T-cell (primary cell): ENCODE measurements around the gene TNFAIP3. TPM values are rescaled to one million over a fixed set of nuclear protein-coding genes. Genes with fewer than 3 reads are reported as not detected.

Experiments
- ATAC-seq, 4 experiments: fragments of 200-7000 bp in 3 of 4; fragments of 150-1000 bp in 1 of 4; cut with Tn5 transposase; replicated peaks in 1 of 4; 1 replicate in 3 of 4; 2 replicates in 1 of 4; pipeline ENCODE4 v1.10.0; 2021; ENCODE audit warnings: moderate library complexity in 3 of 4, mild to moderate bottlenecking in 2 of 4, moderate number of reproducible peaks in 1 of 4
- CTCF ChIA-PET, 2 donors: fragments of 300-600 bp; sonication (Branson Sonifier 250); formaldehyde crosslinking; loops; one replicate each; lab custom pipeline; 2022; ENCODE audit warnings: antibody characterized with exemption in 2 of 2; lab: Charles Lee
- POLR2A ChIA-PET, 2 donors: fragments of 300-600 bp; sonication (Branson Sonifier 250); formaldehyde crosslinking; loops; one replicate each; lab custom pipeline; 2022; ENCODE audit warnings: antibody characterized with exemption in 2 of 2; lab: Charles Lee
- DNase-seq, 35 experiments: peaks; one replicate each; pipeline versions ENCODE4 v3.0.0 to v3.0.0-alpha.2; 2013 to 2023
- H3K27ac ChIP-seq: one replicate; pipeline ENCODE4 v1.5.1; 2013; ENCODE audit warnings: low read length
- H3K27me3 ChIP-seq, 2 experiments: replicated peaks in 1 of 2; 1 replicate in 1 of 2; 2 replicates in 1 of 2; pipeline versions ENCODE4 v1.6.1 to v1.7.0; 2013; ENCODE audit warnings: low read length in 1 of 2, mixed read lengths in 1 of 2; ENCODE audit not compliant: control insufficient read depth in 2 of 2, insufficient read depth in 2 of 2; ENCODE audit errors: extremely low read depth in 1 of 2
- H3K36me3 ChIP-seq, 2 donors: 1 replicate in 1 of 2; 2 replicates in 1 of 2; pipeline versions ENCODE4 v1.6.1 to v1.7.0; 2013; ENCODE audit warnings: low read length in 1 of 2; ENCODE audit not compliant: control insufficient read depth in 2 of 2, insufficient read depth in 1 of 2; ENCODE audit errors: extremely low read depth in 1 of 2
- H3K4me1 ChIP-seq, 2 experiments: 1 replicate in 1 of 2; 2 replicates in 1 of 2; pipeline versions ENCODE4 v1.6.1 to v1.7.0; 2013; ENCODE audit warnings: low read length in 2 of 2, mixed read lengths in 1 of 2; ENCODE audit not compliant: insufficient read depth in 2 of 2, control insufficient read depth in 1 of 2; ENCODE audit errors: extremely low read depth in 1 of 2
- H3K4me3 ChIP-seq, 2 donors: 1 replicate in 1 of 2; 2 replicates in 1 of 2; pipeline versions ENCODE4 v1.5.1 to v1.7.0; 2013; ENCODE audit warnings: mild to moderate bottlenecking in 2 of 2, low read length in 1 of 2, moderate library complexity in 1 of 2; ENCODE audit not compliant: control insufficient read depth in 1 of 2; ENCODE audit errors: extremely low read depth in 1 of 2
- H3K9me3 ChIP-seq: 2 replicates; pipeline ENCODE4 v1.7.0; 2013
- H3K27ac Mint-ChIP-seq, 2 donors: one replicate each; pipeline ENCODE4 v1.8.0; 2020 to 2021; ENCODE audit warnings: mild to moderate bottlenecking in 2 of 2, mixed read lengths in 2 of 2
- H3K27me3 Mint-ChIP-seq, 2 donors: one replicate each; pipeline ENCODE4 v1.8.0; 2021 to 2022; ENCODE audit warnings: mixed read lengths in 2 of 2
- H3K36me3 Mint-ChIP-seq: one replicate; pipeline ENCODE4 v1.8.0; 2021; ENCODE audit warnings: mixed read lengths
- H3K4me1 Mint-ChIP-seq, 3 donors: one replicate each; pipeline ENCODE4 v1.8.0; 2020 to 2022; ENCODE audit warnings: mixed read lengths in 3 of 3, mild to moderate bottlenecking in 1 of 3
- H3K4me3 Mint-ChIP-seq, 3 donors: one replicate each; pipeline ENCODE4 v1.8.0; 2020 to 2022; ENCODE audit warnings: mild to moderate bottlenecking in 3 of 3, mixed read lengths in 3 of 3, moderate library complexity in 3 of 3
- H3K9me3 Mint-ChIP-seq, 3 donors: one replicate each; pipeline ENCODE4 v1.8.0; 2020 to 2022; ENCODE audit warnings: mixed read lengths in 3 of 3
- WGBS: methylation state at CpG from one replicate; pipeline ENCODE4 v1.1.5; 2013; ENCODE audit warnings: missing lambda C conversion rate; ENCODE audit not compliant: insufficient coverage; 5-methylcytosine and 5-hydroxymethylcytosine counted together
- total RNA-seq, 35 experiments: library from RNA in 6 of 35; stranded (reverse) in 6 of 35; fragments of 120-200 nt in 1 of 35; gene quantifications; one replicate each; pipeline versions ENCODE4 v1.2.1 to v1.2.4 and lab custom pipeline; 2013 to 2026

TNFAIP3 gene
- total RNA-seq (1,000 to 10,000 TPM in 2 of 5 donors, 100 to 1,000 TPM in 3; 109 to 2,994 (median 145) TPM), total RNA-seq (lab: John Stamatoyannopoulos, UW) (164 to 7,850 (median 803) reads per million in 29 experiments)
- 143 TPM for total RNA-seq (2013)

DNA sequence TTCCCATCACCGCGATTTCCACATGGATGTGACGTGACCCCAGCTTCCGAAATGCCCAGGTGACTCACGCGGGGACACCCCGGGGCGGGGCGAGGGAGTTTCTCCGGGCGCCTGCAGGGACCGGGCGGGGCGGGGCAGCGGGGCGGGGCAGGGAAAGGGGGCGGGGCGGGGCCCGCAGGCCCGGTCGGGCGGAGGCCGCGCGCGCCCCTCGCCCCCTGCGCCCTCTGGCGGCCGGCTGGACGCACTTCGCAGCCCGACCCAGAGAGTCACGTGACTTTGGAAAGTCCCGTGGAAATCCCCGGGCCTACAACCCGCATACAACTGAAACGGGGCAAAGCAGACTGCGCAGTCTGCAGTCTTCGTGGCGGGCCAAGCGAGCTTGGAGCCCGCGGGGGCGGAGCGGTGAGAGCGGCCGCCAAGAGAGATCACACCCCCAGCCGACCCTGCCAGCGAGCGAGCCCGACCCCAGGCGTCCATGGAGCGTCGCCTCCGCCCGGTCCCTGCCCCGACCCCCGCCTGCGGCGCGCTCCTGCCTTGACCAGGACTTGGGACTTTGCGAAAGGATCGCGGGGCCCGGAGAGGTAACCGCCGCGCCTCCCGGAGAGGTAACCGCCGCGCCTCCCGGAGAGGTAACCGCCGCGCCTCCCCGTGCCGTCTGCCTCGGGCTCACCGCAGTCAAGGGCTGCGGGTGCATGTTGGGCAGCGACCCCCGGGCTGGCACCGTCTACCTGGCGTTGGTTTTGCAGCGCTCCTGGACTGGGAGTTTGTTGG, at the start of gene TNFAIP3:
Gene TNFAIP3 (plus strand): TSS at position 346 of the 771 bp plus-strand sequence. CDS start 3,969 bp downstream, outside the sequence.
- CTCF ChIA-PET = interaction anchor here (0.5 to 7.9 kb wide), 27 partner anchors 10 to 159 kb away, joined by 3 to 52 read pairs (median 5); no protein-coding TSS in a partner anchor
- no peaks in the 10 kb centered on the region for H3K9me3 ChIP-seq
- H3K27ac ChIP-seq = peak within 1 kb of the TSS; percentile 99
- peaks cover 30 to 37% of the 10 kb centered on the region in 2 experiments for H3K4me1 ChIP-seq
- Mint-ChIP-seq H3K4me3 (peak within 1 kb of the TSS; percentile 92 to 98 (median 96)), H3K9me3 (no peaks in the 10 kb centered on the region), H3K27me3 (no peaks in the 10 kb centered on the region), H3K4me1 (peaks cover 61 to 69% (median 64%) of the 10 kb centered on the region in 3 donors), H3K27ac (peak within 1 kb of the TSS; percentile 95 to 98), H3K36me3 (peaks cover 49% of the 10 kb centered on the region)
- POLR2A ChIA-PET = interaction anchor here (0.5 to 9.2 kb wide), 30 partner anchors 10 to 650 kb away, joined by 3 to 204 read pairs (median 5); no protein-coding TSS in a partner anchor
- H3K4me3 ChIP-seq = peak within 1 kb of the TSS; percentile 90 to 100
- WGBS = 0% methylated on average over 82 of the region's 87 CpGs
- H3K36me3 ChIP-seq = peaks cover 0 to 8% of the 10 kb centered on the region in 2 donors
- no peaks in the 10 kb centered on the region for H3K27me3 ChIP-seq
- peak; percentile 88 to 99 (median 93) for DNase-seq
- peak; percentile 78 to 86 (median 82) for ATAC-seq

DNA sequence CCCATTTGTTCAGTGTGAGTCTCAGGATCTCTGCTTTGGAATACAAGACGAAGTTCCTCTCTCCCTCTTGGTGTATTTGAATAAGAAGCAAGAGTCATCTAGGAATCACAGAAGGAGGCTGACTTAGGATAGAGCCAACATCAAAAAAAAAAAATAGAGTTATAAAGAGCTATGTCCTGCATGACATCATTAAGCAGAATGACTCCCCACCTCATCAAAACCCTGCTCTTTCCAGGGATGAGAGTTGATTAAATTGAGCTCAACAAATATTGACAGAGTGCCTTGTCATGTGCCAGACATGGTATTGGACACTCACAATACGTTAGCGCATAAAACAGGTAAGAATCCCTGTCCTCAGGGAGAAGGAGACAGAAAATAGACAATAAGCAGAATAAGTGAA, 48.6 kb upstream of the TNFAIP3 start:
- ATAC-seq = no peak
- no peaks in the 10 kb centered on the region for H3K36me3 Mint-ChIP-seq

DNA sequence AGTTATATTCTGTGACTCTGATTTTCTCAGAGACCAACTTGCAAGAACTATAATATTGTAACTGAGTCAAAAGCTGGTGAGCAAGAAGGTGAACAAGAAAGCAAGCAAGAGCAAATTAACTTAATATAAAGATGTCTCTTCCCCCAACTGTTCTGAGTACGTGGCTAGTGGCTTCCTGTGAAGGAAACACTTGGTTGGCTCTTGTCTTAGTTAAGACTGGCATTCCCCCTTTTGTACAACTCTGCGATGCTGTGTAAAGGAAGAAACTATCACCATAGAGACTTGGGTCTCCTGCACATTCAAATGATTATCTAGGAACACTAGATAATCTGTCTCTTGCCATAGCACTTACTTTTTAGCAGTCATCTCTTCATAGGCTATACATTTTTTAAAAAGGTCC, 47.3 kb upstream of the TNFAIP3 start:
- H3K36me3 ChIP-seq = no peaks in the 10 kb centered on the region
- WGBS = 0% methylated on average over 1 of the region's 2 CpGs
- POLR2A ChIA-PET = interaction anchor here (0.6 to 2.5 kb wide), 5 partner anchors 9 to 104 kb away, joined by 3 to 10 read pairs (median 3); partner anchors contain the start of gene TNFAIP3 (in 1 of the 2)

More for the DNA sequence above, 48.6 kb upstream of the TNFAIP3 start:
- Mint-ChIP-seq H3K4me1 (peaks cover 62 to 75% (median 69%) of the 10 kb centered on the region in 3 donors), H3K27ac (peak overlapping the region; percentile 1 to 71), H3K9me3 (no peaks in the 10 kb centered on the region), H3K4me3 (peak overlapping the region in 1 of 3 donors; percentile 44), H3K27me3 (no peaks in the 10 kb centered on the region)
- Histone ChIP-seq H3K27ac (no peak overlapping the region), H3K36me3 (no peaks in the 10 kb centered on the region), H3K9me3 (no peaks in the 10 kb centered on the region), H3K27me3 (no peaks in the 10 kb centered on the region), H3K4me1 (peaks cover 35 to 44% of the 10 kb centered on the region in 2 experiments), H3K4me3 (no peak overlapping the region)
- CTCF ChIA-PET = interaction anchor here (1.1 to 3.7 kb wide), 2 partner anchors 19 kb away, joined by 5 to 16 read pairs; no protein-coding TSS in a partner anchor
- POLR2A ChIA-PET = interaction anchor here (0.5 to 1.1 kb wide), 7 partner anchors 10 to 106 kb away, joined by 3 to 9 read pairs (median 4); no protein-coding TSS in a partner anchor
- 100% methylated on average over 2 of the region's 3 CpGs for WGBS
- DNase-seq = no peak

DNA sequence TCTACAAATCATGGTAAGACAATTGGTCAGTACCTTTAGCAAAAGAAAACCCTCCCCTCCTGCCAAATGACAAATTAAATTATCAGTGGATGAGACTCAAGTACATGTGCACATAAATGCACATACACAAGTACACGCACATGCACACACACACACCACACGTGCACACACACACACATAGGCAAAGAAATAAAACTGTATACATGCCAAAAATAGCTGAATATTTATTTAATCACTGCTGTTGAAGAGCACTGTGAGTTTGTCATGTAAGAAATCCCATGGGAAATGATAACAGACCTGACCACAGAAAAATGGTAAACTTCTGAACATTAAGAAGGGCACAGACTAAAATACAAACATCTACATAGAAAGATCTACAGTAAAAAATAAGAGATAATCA, 46.6 kb upstream of the TNFAIP3 start:
- no peaks in the 10 kb centered on the region for H3K9me3 ChIP-seq
- H3K27me3 Mint-ChIP-seq = no peaks in the 10 kb centered on the region
- H3K27ac ChIP-seq = peak overlapping the region; percentile 89
- H3K27ac Mint-ChIP-seq = peak overlapping the region; percentile 84 to 86
- ChIA-PET POLR2A (interaction anchor here (0.6 to 2.5 kb wide), 7 partner anchors 9 to 104 kb away, joined by 3 to 10 read pairs (median 3); partner anchors contain the start of gene TNFAIP3 (in 1 of the 2)), CTCF (interaction anchor here (0.6 to 3.7 kb wide), 6 partner anchors 21 to 114 kb away, joined by 3 to 16 read pairs (median 4); no protein-coding TSS in a partner anchor)
- no peaks in the 10 kb centered on the region for H3K27me3 ChIP-seq
- no peaks in the 10 kb centered on the region for H3K36me3 Mint-ChIP-seq
- H3K4me3 Mint-ChIP-seq = peak overlapping the region in 1 of 3 donors; percentile 60
- H3K4me3 ChIP-seq = no peak overlapping the region
- WGBS = no CpG with 5 or more reads among the region's 2 CpGs
- peaks cover 48 to 59% of the 10 kb centered on the region in 2 experiments for H3K4me1 ChIP-seq
- no peaks in the 10 kb centered on the region for H3K36me3 ChIP-seq
- peaks cover 82 to 89% (median 86%) of the 10 kb centered on the region in 3 donors for H3K4me1 Mint-ChIP-seq
- DNase-seq = no peak
- H3K9me3 Mint-ChIP-seq = peaks cover 0 to 3% (median 0%) of the 10 kb centered on the region in 3 donors
- ATAC-seq = no peak

More for the DNA sequence above, 47.3 kb upstream of the TNFAIP3 start:
- no peaks in the 10 kb centered on the region for H3K27me3 Mint-ChIP-seq
- peak in 25 of 35 experiments; percentile 21 to 87 (median 47) for DNase-seq
- peak overlapping the region in 2 of 3 donors; percentile 32 to 60 for H3K4me3 Mint-ChIP-seq
- peaks cover 0 to 3% (median 0%) of the 10 kb centered on the region in 3 donors for H3K9me3 Mint-ChIP-seq
- CTCF ChIA-PET = interaction anchor here (0.8 to 3.7 kb wide), 4 partner anchors 20 to 113 kb away, joined by 3 to 16 read pairs (median 5); no protein-coding TSS in a partner anchor
- peaks cover 75 to 85% (median 80%) of the 10 kb centered on the region in 3 donors for H3K4me1 Mint-ChIP-seq
- H3K9me3 ChIP-seq = no peaks in the 10 kb centered on the region
- peaks cover 41 to 52% of the 10 kb centered on the region in 2 experiments for H3K4me1 ChIP-seq
- H3K27me3 ChIP-seq = no peaks in the 10 kb centered on the region
- peak overlapping the region; percentile 84 to 86 for H3K27ac Mint-ChIP-seq
- peak; percentile 31 to 47 (median 34) for ATAC-seq
- H3K27ac ChIP-seq = peak overlapping the region; percentile 89
- H3K4me3 ChIP-seq = no peak overlapping the region
- H3K36me3 Mint-ChIP-seq = no peaks in the 10 kb centered on the region

DNA sequence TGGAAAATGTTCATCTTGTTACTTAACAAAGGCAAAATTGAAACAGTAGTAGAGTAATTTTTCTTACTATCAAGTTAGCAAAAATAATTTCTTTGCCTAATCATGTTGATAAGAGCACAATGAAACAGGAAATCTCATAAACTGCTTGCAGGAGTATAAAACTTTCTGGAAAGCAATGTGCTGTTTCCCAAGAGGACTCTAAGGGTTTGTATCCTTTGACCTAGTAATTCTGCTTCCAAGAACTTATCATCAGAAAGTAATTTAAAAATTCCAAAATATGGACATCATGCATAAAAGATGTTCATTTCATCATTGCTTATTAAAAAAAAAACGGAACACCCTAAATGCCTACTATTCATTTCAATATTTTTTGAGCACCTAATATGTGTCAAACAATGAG, 46.1 kb upstream of the TNFAIP3 start:
- Histone ChIP-seq H3K27ac (no peak overlapping the region), H3K4me3 (no peak overlapping the region), H3K4me1 (peaks cover 50 to 56% of the 10 kb centered on the region in 2 experiments), H3K9me3 (no peaks in the 10 kb centered on the region), H3K27me3 (no peaks in the 10 kb centered on the region), H3K36me3 (no peaks in the 10 kb centered on the region)
- H3K9me3 Mint-ChIP-seq = peaks cover 0 to 3% (median 0%) of the 10 kb centered on the region in 3 donors
- no CpG with 5 or more reads among the region's 1 CpG for WGBS
- DNase-seq = no peak
- no peaks in the 10 kb centered on the region for H3K36me3 Mint-ChIP-seq
- H3K4me1 Mint-ChIP-seq = peaks cover 83 to 91% (median 83%) of the 10 kb centered on the region in 3 donors
- H3K27me3 Mint-ChIP-seq = no peaks in the 10 kb centered on the region
- ChIA-PET CTCF (interaction anchor here (0.6 to 3.7 kb wide), 4 partner anchors 21 to 104 kb away, joined by 3 to 16 read pairs (median 6); no protein-coding TSS in a partner anchor), POLR2A (interaction anchor here (0.5 to 2.5 kb wide), 7 partner anchors 9 to 105 kb away, joined by 3 to 10 read pairs (median 5); partner anchors contain the start of gene TNFAIP3 (in 1 of the 2))
- H3K27ac Mint-ChIP-seq = peak overlapping the region; percentile 90 to 91
- ATAC-seq = no peak
- peak overlapping the region in 1 of 3 donors; percentile 60 for H3K4me3 Mint-ChIP-seq
